ENCODE data around the gene OAS3. TPM values are rescaled to one million over a fixed set of nuclear protein-coding genes. Genes with fewer than 3 reads are reported as not detected.

OAS3 gene
- polyA plus RNA-seq, 1 of the 3 experiments (the other 2 are of a cell fraction), result 3.0 TPM

DNA sequence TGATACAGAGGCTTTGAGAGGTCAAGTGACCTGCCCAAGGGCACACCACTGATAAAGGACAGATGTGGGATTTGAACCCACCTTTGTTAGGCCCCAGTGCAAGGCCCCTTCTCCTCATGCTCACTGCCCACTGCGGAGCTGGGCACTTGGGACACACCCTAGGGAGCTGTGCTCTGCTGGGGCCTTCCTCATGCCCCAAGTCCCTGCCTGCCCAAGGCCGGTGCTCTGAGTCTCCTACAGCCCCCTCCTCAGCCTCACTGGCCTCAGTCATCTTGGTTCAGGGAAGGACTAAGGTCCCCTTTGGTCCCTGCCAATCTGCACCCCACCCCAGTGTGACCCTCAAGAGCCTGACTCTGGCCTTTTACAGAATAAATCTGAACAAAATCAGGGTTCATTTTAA is 7.9 kb upstream of the OAS3 start (continued):
- TF ChIP-seq, protein P1, sequence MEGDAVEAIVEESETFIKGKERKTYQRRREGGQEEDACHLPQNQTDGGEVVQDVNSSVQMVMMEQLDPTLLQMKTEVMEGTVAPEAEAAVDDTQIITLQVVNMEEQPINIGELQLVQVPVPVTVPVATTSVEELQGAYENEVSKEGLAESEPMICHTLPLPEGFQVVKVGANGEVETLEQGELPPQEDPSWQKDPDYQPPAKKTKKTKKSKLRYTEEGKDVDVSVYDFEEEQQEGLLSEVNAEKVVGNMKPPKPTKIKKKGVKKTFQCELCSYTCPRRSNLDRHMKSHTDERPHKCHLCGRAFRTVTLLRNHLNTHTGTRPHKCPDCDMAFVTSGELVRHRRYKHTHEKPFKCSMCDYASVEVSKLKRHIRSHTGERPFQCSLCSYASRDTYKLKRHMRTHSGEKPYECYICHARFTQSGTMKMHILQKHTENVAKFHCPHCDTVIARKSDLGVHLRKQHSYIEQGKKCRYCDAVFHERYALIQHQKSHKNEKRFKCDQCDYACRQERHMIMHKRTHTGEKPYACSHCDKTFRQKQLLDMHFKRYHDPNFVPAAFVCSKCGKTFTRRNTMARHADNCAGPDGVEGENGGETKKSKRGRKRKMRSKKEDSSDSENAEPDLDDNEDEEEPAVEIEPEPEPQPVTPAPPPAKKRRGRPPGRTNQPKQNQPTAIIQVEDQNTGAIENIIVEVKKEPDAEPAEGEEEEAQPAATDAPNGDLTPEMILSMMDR (IDR thresholded peaks at IDR 0.05), result no peak
- no peak for TF ChIP-seq YY1 (IDR thresholded peaks at IDR 0.05; ENCODE audit: low read depth)
- no peak for TF ChIP-seq MEF2A (IDR thresholded peaks at IDR 0.05; ENCODE audit: borderline replicate concordance, low read depth)
- no peak for TF ChIP-seq NRF1 (IDR thresholded peaks at IDR 0.05; ENCODE audit: low read depth, low read length)

DNA sequence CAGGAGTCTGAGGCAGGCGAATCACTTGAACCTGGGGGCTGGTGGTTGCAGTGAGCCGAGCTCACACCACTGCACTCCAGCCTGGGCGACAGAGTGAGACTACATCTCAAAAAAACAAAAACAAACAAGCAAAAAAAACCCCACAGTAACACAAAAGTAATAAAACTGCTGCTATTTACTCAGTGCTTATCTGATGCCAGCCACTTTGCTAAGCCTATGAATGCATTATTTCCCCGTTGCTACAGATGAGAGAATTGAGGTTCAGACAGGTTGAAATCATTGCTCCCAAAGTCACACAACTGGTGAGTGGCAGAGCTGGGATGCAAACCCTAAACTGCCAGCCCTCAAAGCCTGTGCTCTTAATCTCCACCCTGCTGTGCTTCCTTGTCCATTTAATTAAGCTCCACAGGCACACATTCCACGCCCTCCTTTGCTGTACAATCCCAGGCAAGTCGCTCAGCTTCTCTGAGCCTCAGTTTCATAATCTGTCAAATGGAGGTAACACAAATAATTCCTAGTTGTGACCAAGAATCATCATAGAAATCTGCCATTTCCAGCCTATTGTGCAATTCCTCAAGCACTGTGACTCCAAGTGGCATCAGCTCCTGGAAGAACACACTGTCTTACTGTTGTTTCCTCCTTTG is 5.7 kb upstream of the OAS3 start:
- CTCF ChIA-PET, result no interaction called here

DNA sequence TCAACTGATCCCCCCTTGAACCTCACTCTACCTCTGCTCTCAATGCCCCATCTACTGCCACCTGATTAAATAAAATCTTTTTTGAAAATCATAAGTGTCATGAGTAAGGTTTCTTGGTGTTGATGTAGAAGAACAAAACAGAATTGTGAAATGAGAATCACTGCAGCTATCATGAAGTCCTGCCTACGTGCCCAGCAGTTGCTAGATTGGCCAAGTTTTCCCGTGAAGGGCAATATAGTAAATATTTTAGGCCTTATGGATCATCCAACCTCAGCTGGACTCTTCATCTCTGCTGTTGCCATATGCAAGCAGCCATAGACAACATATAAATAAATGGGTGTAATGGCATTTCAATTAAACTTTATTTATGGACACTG is 5.2 kb upstream of the OAS3 start:
- Histone ChIP-seq H3K4me1 (ENCODE audit: control insufficient read depth in 1 of 2, insufficient read depth in 2 of 2, low read depth in 1 of 2, low read length in 1 of 2) (no peaks in the 10 kb centered on the region; a peak in 1 of 4 replicates), H3K27ac (ENCODE audit: low read depth in 2 of 2, low read length in 1 of 2) (no peak overlapping the region), H3K4me2 (no peak overlapping the region), H3K9me2 (no peaks in the 10 kb centered on the region), H2AFZ (ENCODE audit: low read depth) (no peak overlapping the region), H3K4me3 (ENCODE audit: low read depth in 2 of 2, low read length in 1 of 2) (no peak overlapping the region), H3K36me3 (replicated peaks in 1 of 2; ENCODE audit: control insufficient read depth in 1 of 2, insufficient read depth in 2 of 2, low read length in 1 of 2) (no peaks in the 10 kb centered on the region), H3F3A (replicated peaks; ENCODE audit: insufficient read depth) (no peaks in the 10 kb centered on the region), H3K79me2 (ENCODE audit: insufficient read depth) (no peaks in the 10 kb centered on the region), H4K20me1 (ENCODE audit: insufficient read depth) (no peaks in the 10 kb centered on the region), H3K27me3 (ENCODE audit: insufficient read depth) (no peaks in the 10 kb centered on the region), H3K9me3 (no peaks in the 10 kb centered on the region), H3K9ac (no peak overlapping the region)
- 82% methylated on average over 2 of the region's 2 CpGs for WGBS (ENCODE audit: low lambda C conversion rate)
- DNase-seq, result no peak
- ChIA-PET POLR2A (no interaction called here), CTCF (no interaction called here)
- TF ChIP-seq, protein P1 (IDR thresholded peaks at IDR 0.05), result no peak
- no peak for TF ChIP-seq FOXJ3 (CRISPR knock-in tag; IDR thresholded peaks at IDR 0.05)
- TF ChIP-seq, protein P2, sequence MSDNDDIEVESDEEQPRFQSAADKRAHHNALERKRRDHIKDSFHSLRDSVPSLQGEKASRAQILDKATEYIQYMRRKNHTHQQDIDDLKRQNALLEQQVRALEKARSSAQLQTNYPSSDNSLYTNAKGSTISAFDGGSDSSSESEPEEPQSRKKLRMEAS (IDR thresholded peaks at IDR 0.05; ENCODE audit: low read depth), result no peak
- TF ChIP-seq MEF2A (IDR thresholded peaks at IDR 0.05; ENCODE audit: borderline replicate concordance, low read depth), result no peak
- TF ChIP-seq RFX5 (IDR thresholded peaks at IDR 0.05; ENCODE audit: low read length), result no peak

More for the DNA sequence above, 5.7 kb upstream of the OAS3 start:
- TF ChIP-seq YY1 (IDR thresholded peaks at IDR 0.05; ENCODE audit: low read depth), result no peak
- no peaks in the 10 kb centered on the region for H3K36me3 ChIP-seq (replicated peaks in 1 of 2; ENCODE audit: control insufficient read depth in 1 of 2, insufficient read depth in 2 of 2, low read length in 1 of 2)
- 39% methylated on average over 6 of the region's 6 CpGs for WGBS (ENCODE audit: low lambda C conversion rate)
- no peaks in the 10 kb centered on the region for H3K79me2 ChIP-seq (ENCODE audit: insufficient read depth)
- POLR2A ChIA-PET, result no interaction called here
- DNase-seq, result no peak
- no peak overlapping the region for H3K9ac ChIP-seq
- no peaks in the 10 kb centered on the region for H4K20me1 ChIP-seq (ENCODE audit: insufficient read depth)
- no peaks in the 10 kb centered on the region; a peak in 1 of 4 replicates for H3K4me1 ChIP-seq (ENCODE audit: control insufficient read depth in 1 of 2, insufficient read depth in 2 of 2, low read depth in 1 of 2, low read length in 1 of 2)
- H3K27ac ChIP-seq (ENCODE audit: low read depth in 2 of 2, low read length in 1 of 2), result no peak overlapping the region
- H3K4me2 ChIP-seq, result no peak overlapping the region
- H3F3A ChIP-seq (replicated peaks; ENCODE audit: insufficient read depth), result no peaks in the 10 kb centered on the region
- no peak overlapping the region for H3K4me3 ChIP-seq (ENCODE audit: low read depth in 2 of 2, low read length in 1 of 2)
- no peaks in the 10 kb centered on the region for H3K9me2 ChIP-seq
- H2AFZ ChIP-seq (ENCODE audit: low read depth), result no peak overlapping the region
- H3K9me3 ChIP-seq, result no peaks in the 10 kb centered on the region
- no peaks in the 10 kb centered on the region for H3K27me3 ChIP-seq (ENCODE audit: insufficient read depth)
